HG03095 (cell line): ENCODE data around the gene TEX29.

Source experiments
- ATAC-seq: cut with Tn5 transposase; IDR thresholded peaks from one replicate; pipeline ENCODE4 v1.9.1; 2021; ENCODE audit warnings: moderate library complexity; ENCODE audit not compliant: unreplicated experiment

Gene TEX29

GRCh38 chr13:111322001-111322915 is 1.8 kb downstream of the TEX29 start:
- ATAC-seq, result no peak

GRCh38 chr13:111322916-111323331 is 2.5 kb downstream of the TEX29 start:
- ATAC-seq, result no peak

GRCh38 chr13:111323549-111323948 is 3.1 kb downstream of the TEX29 start:
- no peak for ATAC-seq

- no peak for ATAC-seq
Measured at GRCh38 chr13:111323950-111324651, 3.7 kb downstream of the TEX29 start.

- no peak for ATAC-seq
Measured at GRCh38 chr13:111324736-111325135, 4.3 kb downstream of the TEX29 start.

- no peak for ATAC-seq
Measured at GRCh38 chr13:111325146-111325890, 4.9 kb downstream of the TEX29 start.

GRCh38 chr13:111325941-111326620 is 5.6 kb downstream of the TEX29 start:
- no peak for ATAC-seq

GRCh38 chr13:111326621-111326965 is 6.2 kb downstream of the TEX29 start:
- no peak for ATAC-seq

- no peak for ATAC-seq
Measured at GRCh38 chr13:111326981-111327642, 6.7 kb downstream of the TEX29 start.

GRCh38 chr13:111327730-111328573 is 7.5 kb downstream of the TEX29 start:
- ATAC-seq, result no peak

- ATAC-seq, result no peak
Measured at GRCh38 chr13:111328574-111329410, 8.3 kb downstream of the TEX29 start.

GRCh38 chr13:111329641-111330040 is 9.2 kb downstream of the TEX29 start:
- ATAC-seq, result no peak

- no peak for ATAC-seq
Measured at GRCh38 chr13:111330066-111330610, 9.7 kb downstream of the TEX29 start.

GRCh38 chr13:111335298-111335697 is 14.9 kb downstream of the TEX29 start:
- no peak for ATAC-seq

GRCh38 chr13:111336666-111337065 is 16.2 kb downstream of the TEX29 start:
- ATAC-seq, result no peak

- ATAC-seq, result no peak
Measured at GRCh38 chr13:111337206-111337605, 16.8 kb downstream of the TEX29 start.

GRCh38 chr13:111337741-111338140 is 17.3 kb downstream of the TEX29 start:
- ATAC-seq, result no peak

GRCh38 chr13:111338841-111339240 is 18.4 kb downstream of the TEX29 start:
- ATAC-seq, result no peak
